ENCODE results near the gene ALK.

- TF ChIP-seq CTCF (IDR thresholded peaks at IDR 0.05; ENCODE audit: low read length) (no peak), EZH2 (optimal IDR thresholded peaks at IDR 0.05; ENCODE audit: low read depth, low read length) (no peak), EZH2phosphoT487 (IDR thresholded peaks at IDR 0.05; ENCODE audit: low read length) (no peak)
Observed at GRCh38 chr2:29751390-29751789, 170.0 kb downstream of the ALK start.
